ENCODE data around the gene ACTR5. TPM values are rescaled to one million over a fixed set of nuclear protein-coding genes. Genes with fewer than 3 reads are reported as not detected.

The ACTR5 gene
- total and polyA plus RNA-seq, 2 donors (not counting 3 experiments of a cell fraction or from before 2014, with no cell fraction given) = 8.8 to 11.3 TPM

- Histone ChIP-seq H3K9me1 (replicated peaks; ENCODE audit: control insufficient read depth, extremely low read depth, insufficient read depth, low read length) (no peaks in the 10 kb centered on the region), H3K9me3 (replicated peaks; ENCODE audit: control insufficient read depth, insufficient read depth, low read length) (no peaks in the 10 kb centered on the region), H3K4me1 (ENCODE audit: control insufficient read depth, extremely low read depth, insufficient read depth, low read length) (peaks cover 47% of the 10 kb centered on the region), H3K9ac (replicated peaks; ENCODE audit: extremely low read depth, insufficient read depth, low read length) (no peak overlapping the region), H3K27me3 (ENCODE audit: control insufficient read depth in 2 of 2, insufficient read depth in 2 of 2, low read length in 2 of 2) (no peaks in the 10 kb centered on the region), H3K4me3 (replicated peaks in 1 of 3; ENCODE audit: insufficient read depth in 1 of 3, low read depth in 1 of 3, low read length in 3 of 3) (no peak overlapping the region), H3K27ac (ENCODE audit: insufficient read depth, low read depth, low read length) (no peak overlapping the region), H3K4me2 (ENCODE audit: insufficient read depth, low read length) (no peak overlapping the region), H3K36me3 (ENCODE audit: control insufficient read depth in 2 of 2, extremely low read depth in 1 of 2, insufficient read depth in 2 of 2, low read length in 2 of 2) (peaks cover 0 to 8% of the 10 kb centered on the region in 2 experiments), H4K20me1 (replicated peaks; ENCODE audit: control insufficient read depth, extremely low read depth, insufficient read depth, low read length) (no peaks in the 10 kb centered on the region), H2AFZ (ENCODE audit: low read depth, low read length) (no peak overlapping the region), H3K79me2 (ENCODE audit: control insufficient read depth, insufficient read depth, low read length) (no peaks in the 10 kb centered on the region)
- TF ChIP-seq FOS (IDR thresholded peaks at IDR 0.05; ENCODE audit: borderline replicate concordance, insufficient read depth, low read length) (no peak), CTCF (IDR thresholded peaks at IDR 0.05; ENCODE audit: extremely low read depth in 1 of 2, insufficient read depth in 1 of 2, low read depth in 1 of 2, low read length in 2 of 2) (no peak)
- intact Hi-C loops (cut with micrococcal nuclease) = no loop called here
- dilution Hi-C loops (cut with MboI; ENCODE audit: extremely low pct_ligation_motif_present, low sequenced_read_pairs) = no loop called here
- POLR2A ChIA-PET = no interaction called here
- BruUV-seq (replicated peaks) = no TSS peak
- FAIRE-seq = no peak
- no peak for DNase-seq (ENCODE audit: low read depth, low spot score)
- CTCF ChIA-PET = interaction anchor here (2.5 kb wide), 1 partner anchor 18 kb away, joined by 6 read pairs; no protein-coding TSS in a partner anchor
Observed at GRCh38 chr20:38809942-38810341, 61.7 kb downstream of the ACTR5 start.

GRCh38 chr20:38810926-38811630 is 62.8 kb downstream of the ACTR5 start:
- ChIA-PET CTCF (interaction anchor here (0.8 to 1.8 kb wide), 3 partner anchors 64 to 83 kb away, joined by 3 to 7 read pairs (median 6); no protein-coding TSS in a partner anchor), POLR2A (no interaction called here)
- intact Hi-C loops (cut with micrococcal nuclease) = no loop called here

More at GRCh38 chr20:38810926-38811630, 62.8 kb downstream of the ACTR5 start:
- Histone ChIP-seq H3K36me3 (ENCODE audit: control insufficient read depth in 2 of 2, extremely low read depth in 1 of 2, insufficient read depth in 2 of 2, low read length in 2 of 2) (peaks cover 0 to 8% of the 10 kb centered on the region in 2 experiments), H3K27me3 (ENCODE audit: control insufficient read depth in 2 of 2, insufficient read depth in 2 of 2, low read length in 2 of 2) (no peaks in the 10 kb centered on the region), H3K9me1 (replicated peaks; ENCODE audit: control insufficient read depth, extremely low read depth, insufficient read depth, low read length) (no peaks in the 10 kb centered on the region), H3K4me2 (ENCODE audit: insufficient read depth, low read length) (no peak overlapping the region), H3K27ac (ENCODE audit: insufficient read depth, low read depth, low read length) (no peak overlapping the region), H3K4me3 (replicated peaks in 1 of 3; ENCODE audit: insufficient read depth in 1 of 3, low read depth in 1 of 3, low read length in 3 of 3) (no peak overlapping the region), H2AFZ (ENCODE audit: low read depth, low read length) (no peak overlapping the region), H3K79me2 (ENCODE audit: control insufficient read depth, insufficient read depth, low read length) (no peaks in the 10 kb centered on the region), H4K20me1 (replicated peaks; ENCODE audit: control insufficient read depth, extremely low read depth, insufficient read depth, low read length) (no peaks in the 10 kb centered on the region), H3K9ac (replicated peaks; ENCODE audit: extremely low read depth, insufficient read depth, low read length) (no peak overlapping the region), H3K9me3 (replicated peaks; ENCODE audit: control insufficient read depth, insufficient read depth, low read length) (no peaks in the 10 kb centered on the region), H3K4me1 (ENCODE audit: control insufficient read depth, extremely low read depth, insufficient read depth, low read length) (peaks cover 43% of the 10 kb centered on the region)
- dilution Hi-C loops (cut with MboI; ENCODE audit: extremely low pct_ligation_motif_present, low sequenced_read_pairs) = no loop called here
- FAIRE-seq (no peak), DNase-seq (ENCODE audit: low read depth, low spot score) (no peak)
- no TSS peak for BruUV-seq (replicated peaks)
- TF ChIP-seq MYC (IDR thresholded peaks at IDR 0.05; ENCODE audit: low read depth, low read length) (no peak), JUN (IDR thresholded peaks at IDR 0.05; ENCODE audit: borderline replicate concordance, insufficient read depth, insufficient read length, low read depth) (no peak), CTCF (IDR thresholded peaks at IDR 0.05; ENCODE audit: extremely low read depth in 1 of 2, insufficient read depth in 1 of 2, low read depth in 1 of 2, low read length in 2 of 2) (no peak), FOS (IDR thresholded peaks at IDR 0.05; ENCODE audit: borderline replicate concordance, insufficient read depth, low read length) (no peak), GATA2 (IDR thresholded peaks at IDR 0.05; ENCODE audit: insufficient read depth, insufficient read length, low read depth, low read length) (no peak), EZH2 (IDR thresholded peaks at IDR 0.05; ENCODE audit: borderline replicate concordance, low read depth, low read length, severe bottlenecking) (no peak)
